Stimulated activated CD4-positive, alpha-beta T cell treated with anti-CD3 and anti-CD28 coated beads, Interleukin-1b, Interleukin-23, amount 100 ng/mL, for 4 hours (primary cell): ENCODE data around the gene PSTK.
A peak's percentile ranks its signal among the peaks of the same experiment; 100 is the strongest.

Experiments used
- DNase-seq, 2 donors: peaks; one replicate each; pipeline ENCODE4 v3.0.0-alpha.2; 2020; ENCODE audit warnings: low read depth in 2 of 2

Gene PSTK

GRCh38 chr10:122992031-122992585 lies 11.9 kb downstream of the PSTK start:
- no peak for DNase-seq

GRCh38 chr10:122993797-122994336 lies 13.7 kb downstream of the PSTK start:
- DNase-seq, result no peak

GRCh38 chr10:122995936-122996335 lies 15.7 kb downstream of the PSTK start:
- DNase-seq, result no peak

- DNase-seq, result no peak
Observed at GRCh38 chr10:122997864-122998263, 17.7 kb downstream of the PSTK start.

GRCh38 chr10:122998360-122998917 lies 18.2 kb downstream of the PSTK start:
- no peak for DNase-seq

- DNase-seq, result no peak
Observed at GRCh38 chr10:122998934-122999333, 18.7 kb downstream of the PSTK start.

GRCh38 chr10:122999347-122999746 lies 19.1 kb downstream of the PSTK start:
- no peak for DNase-seq

- no peak for DNase-seq
Observed at GRCh38 chr10:123000155-123000554, 20.0 kb downstream of the PSTK start.

GRCh38 chr10:123001370-123001769 lies 21.2 kb downstream of the PSTK start:
- DNase-seq, result no peak

- DNase-seq, result no peak
Observed at GRCh38 chr10:123004298-123004697, 24.1 kb downstream of the PSTK start.

- DNase-seq, result peak in 1 of 2 donors; percentile 10
Observed at GRCh38 chr10:123007558-123008354, 27.6 kb downstream of the PSTK start.

- peak; percentile 86 to 92 for DNase-seq
Observed at GRCh38 chr10:123008355-123009104, 28.3 kb downstream of the PSTK start, which contains the start of the genes ACADSB and IKZF5. TSS of gene ACADSB (plus strand) at chr10:123009006. CDS start at chr10:123009030, 24 bp downstream. TSS of gene IKZF5 (minus strand) at chr10:123008795. CDS start at chr10:122998625, 10,170 bp downstream.

- no peak for DNase-seq
Observed at GRCh38 chr10:123009105-123009820, 29.1 kb downstream of the PSTK start.

GRCh38 chr10:123011987-123012386 lies 31.8 kb downstream of the PSTK start:
- no peak for DNase-seq

- no peak for DNase-seq
Observed at GRCh38 chr10:123013456-123014419, 33.5 kb downstream of the PSTK start.

GRCh38 chr10:123014772-123015171 lies 34.6 kb downstream of the PSTK start:
- no peak for DNase-seq

GRCh38 chr10:123016228-123016627 lies 36.0 kb downstream of the PSTK start:
- no peak for DNase-seq

- no peak for DNase-seq
Observed at GRCh38 chr10:123017421-123018165, 37.4 kb downstream of the PSTK start.

GRCh38 chr10:123018531-123018930 lies 38.3 kb downstream of the PSTK start:
- no peak for DNase-seq
